Bronchial epithelial cell (primary cell): ENCODE measurements around the gene PHF13. TPM values are rescaled to one million over a fixed set of nuclear protein-coding genes. Genes with fewer than 3 reads are reported as not detected.

Experiments
- DNase-seq: peaks from one replicate; pipeline ENCODE4 v3.0.0-alpha.2; 2010; ENCODE audit warnings: low read depth
- FAIRE-seq: peaks from 2 replicates; lab custom pipeline; 2011; peaks lifted over from hg19 to GRCh38; lab: Jason Lieb, UNC
- H3K27me3 ChIP-seq: 2 replicates; pipeline ENCODE4 v1.5.1; 2011; ENCODE audit warnings: low read length; ENCODE audit not compliant: control insufficient read depth, insufficient read depth
- H3K36me3 ChIP-seq: 2 replicates; pipeline ENCODE4 v1.5.1; 2011; ENCODE audit warnings: low read length; ENCODE audit not compliant: control insufficient read depth, insufficient read depth
- H3K4me3 ChIP-seq: 2 replicates; pipeline ENCODE4 v1.5.1; 2011; ENCODE audit warnings: mild to moderate bottlenecking, low read depth, low read length, control low read depth
- CTCF ChIP-seq: IDR thresholded peaks from 2 replicates; pipeline ENCODE4 v1.5.1; 2011; ENCODE audit warnings: mild to moderate bottlenecking, moderate library complexity, low read length, control low read depth, inconsistent platforms; ENCODE audit not compliant: insufficient read depth, severe bottlenecking
- total RNA-seq: library from RNA; depleted of rRNA; stranded (reverse); fragments of >200 nt; gene quantifications from 2 replicates; pipeline ENCODE4 v1.2.1, GENCODE V29; 2014

Gene PHF13
- total RNA-seq, 1 donor from 2014 or later, result 6.1 TPM

DNA sequence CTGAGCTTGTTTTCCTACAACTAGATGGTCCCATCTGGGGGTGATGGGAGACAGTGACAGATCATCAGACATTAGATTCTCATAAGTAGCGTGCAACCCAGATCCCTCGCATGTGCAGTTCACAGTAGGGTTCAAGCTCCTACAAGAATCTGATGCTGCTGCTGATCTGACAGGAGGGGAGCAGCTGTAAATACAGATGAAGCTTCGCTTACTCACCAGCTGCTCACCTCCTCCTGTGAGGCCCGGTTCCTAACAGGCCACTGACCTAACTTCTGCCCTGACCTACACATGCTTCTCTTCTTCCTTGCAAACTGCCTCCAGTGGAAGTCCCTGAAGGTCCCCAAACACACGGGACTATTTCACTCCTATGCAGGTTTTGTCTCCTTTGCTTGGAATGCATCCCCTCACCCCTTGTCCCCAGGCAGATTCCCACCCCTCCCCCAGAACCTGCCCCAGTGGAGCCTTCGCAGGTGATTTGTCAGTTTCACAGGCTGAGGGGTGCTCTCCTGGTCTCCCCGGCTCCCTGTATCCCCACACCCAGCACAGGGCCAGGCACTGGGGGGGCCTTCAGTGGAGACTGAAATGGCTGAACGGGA is 39.4 kb upstream of the PHF13 start:
- DNase-seq (no peak), FAIRE-seq (no peak)
- Histone ChIP-seq H3K27me3 (no peaks in the 10 kb centered on the region), H3K4me3 (no peak overlapping the region), H3K36me3 (no peaks in the 10 kb centered on the region)
- TF ChIP-seq CTCF, result no peak

- FAIRE-seq (no peak), DNase-seq (no peak)
- Histone ChIP-seq H3K4me3 (no peak overlapping the region), H3K27me3 (no peaks in the 10 kb centered on the region), H3K36me3 (no peaks in the 10 kb centered on the region)
- TF ChIP-seq CTCF, result no peak
Observed at GRCh38 chr1:6574818-6575217, 38.7 kb upstream of the PHF13 start.

DNA sequence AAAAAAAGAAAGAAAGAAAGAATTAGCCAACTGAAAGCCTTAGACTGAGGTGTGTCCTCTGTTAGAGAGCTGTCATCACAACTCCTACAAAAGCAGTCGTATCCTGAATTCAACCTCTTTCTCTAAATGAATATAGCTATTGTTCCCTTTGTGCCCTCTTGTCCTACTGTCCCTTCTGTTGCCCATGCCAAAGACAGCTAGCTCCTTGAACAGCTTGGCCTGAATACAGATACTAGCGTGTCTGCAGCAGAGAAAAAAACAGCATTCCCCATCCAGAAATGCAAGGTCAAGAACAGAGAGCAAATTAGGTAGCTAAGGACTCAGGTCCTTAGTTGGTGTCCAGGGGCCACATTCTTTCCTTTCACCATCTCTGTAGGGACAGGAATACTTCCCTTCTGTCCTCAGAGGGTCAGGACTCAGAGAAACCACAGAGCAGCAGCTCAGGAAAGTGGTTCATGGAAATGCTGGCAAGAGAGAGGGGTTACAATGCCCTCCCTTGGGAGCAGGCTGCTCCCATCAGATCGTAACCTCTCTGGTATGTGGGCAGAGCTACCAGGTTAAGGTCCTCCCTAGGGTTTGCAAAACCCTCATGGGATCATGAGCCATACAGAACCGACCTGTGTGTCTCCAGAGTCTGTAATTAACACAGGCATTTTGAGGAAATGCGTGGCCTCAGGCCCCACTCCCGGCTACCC is 35.6 kb upstream of the PHF13 start:
- Histone ChIP-seq H3K4me3 (no peak overlapping the region), H3K27me3 (no peaks in the 10 kb centered on the region), H3K36me3 (no peaks in the 10 kb centered on the region)
- FAIRE-seq (peak; percentile 18), DNase-seq (no peak)
- no peak for TF ChIP-seq CTCF

DNA sequence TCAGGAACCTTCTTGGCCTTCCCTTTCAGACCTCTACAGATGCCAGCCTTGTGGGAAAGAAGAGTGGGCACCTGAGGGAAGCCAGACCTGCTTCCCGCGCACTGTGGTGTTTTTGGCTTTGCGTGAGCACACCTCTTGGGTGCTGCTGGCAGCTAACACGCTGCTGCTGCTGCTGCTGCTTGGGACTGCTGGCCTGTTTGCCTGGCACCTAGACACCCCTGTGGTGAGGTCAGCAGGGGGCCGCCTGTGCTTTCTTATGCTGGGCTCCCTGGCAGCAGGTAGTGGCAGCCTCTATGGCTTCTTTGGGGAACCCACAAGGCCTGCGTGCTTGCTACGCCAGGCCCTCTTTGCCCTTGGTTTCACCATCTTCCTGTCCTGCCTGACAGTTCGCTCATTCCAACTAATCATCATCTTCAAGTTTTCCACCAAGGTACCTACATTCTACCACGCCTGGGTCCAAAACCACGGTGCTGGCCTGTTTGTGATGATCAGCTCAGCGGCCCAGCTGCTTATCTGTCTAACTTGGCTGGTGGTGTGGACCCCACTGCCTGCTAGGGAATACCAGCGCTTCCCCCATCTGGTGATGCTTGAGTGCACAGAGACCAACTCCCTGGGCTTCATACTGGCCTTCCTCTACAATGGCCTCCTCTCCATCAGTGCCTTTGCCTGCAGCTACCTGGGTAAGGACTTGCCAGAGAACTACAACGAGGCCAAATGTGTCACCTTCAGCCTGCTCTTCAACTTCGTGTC is 34.7 kb upstream of the PHF13 start:
- no peaks in the 10 kb centered on the region for H3K27me3 ChIP-seq
- no peak overlapping the region for H3K4me3 ChIP-seq
- DNase-seq (no peak), FAIRE-seq (no peak)
- no peaks in the 10 kb centered on the region for H3K36me3 ChIP-seq
- no peak for TF ChIP-seq CTCF

- FAIRE-seq (no peak), DNase-seq (peak; percentile 93)
Observed at GRCh38 chr1:6579374-6580118, 34.0 kb upstream of the PHF13 start, which contains the start of gene ZBTB48. TSS of gene ZBTB48 (plus strand) at chr1:6579994. CDS start at chr1:6580610, 616 bp downstream.

More at GRCh38 chr1:6579374-6580118, 34.0 kb upstream of the PHF13 start, which contains the start of gene ZBTB48:
- no peak for TF ChIP-seq CTCF
- Histone ChIP-seq H3K36me3 (no peaks in the 10 kb centered on the region), H3K27me3 (no peaks in the 10 kb centered on the region), H3K4me3 (peak within 1 kb of the TSS; percentile 88)
